Caco-2 (cell line): Measurements from ENCODE around the gene ANXA3. TPM values are rescaled to one million over a fixed set of nuclear protein-coding genes. Genes with fewer than 3 reads are reported as not detected.

Source experiments
- BruUV-seq: library from RNA; stranded (reverse); fragments of 400-500 nt; replicated peaks from 2 replicates; lab custom pipeline; 2021; lab: Mats Ljungman, UMichigan
- CTCF ChIA-PET: fragments of 300-600 bp; sonication (Branson Sonifier 250); formaldehyde crosslinking; loops from one replicate; lab custom pipeline; 2022; ENCODE audit warnings: antibody characterized with exemption; lab: Charles Lee
- POLR2A ChIA-PET: fragments of 300-600 bp; sonication (Branson Sonifier 250); formaldehyde crosslinking; loops from one replicate; lab custom pipeline; 2022; ENCODE audit warnings: antibody characterized with exemption; lab: Charles Lee
- DNase-seq, 2 experiments: peaks; one replicate each; pipeline versions ENCODE4 v3.0.0 to v3.0.0-alpha.2; 2020 to 2022
- H3K27me3 ChIP-seq: replicated peaks from 2 replicates; pipeline ENCODE4 v1.6.0; 2011; ENCODE audit warnings: low read length; ENCODE audit not compliant: control insufficient read depth, insufficient read depth
- H3K36me3 ChIP-seq: 2 replicates; pipeline ENCODE4 v1.5.1; 2011; ENCODE audit warnings: low read length; ENCODE audit not compliant: control insufficient read depth, insufficient read depth
- H3K4me1 ChIP-seq: fragments of 250-450 bp; sonication (Bioruptor Pico); 2 replicates; pipeline ENCODE4 v1.5.1; 2020; ENCODE audit warnings: mild to moderate bottlenecking
- H3K4me3 ChIP-seq: 2 replicates; pipeline ENCODE4 v1.5.1; 2011; ENCODE audit warnings: low read depth, mild to moderate bottlenecking, control low read depth, low read length
- H3K9me3 ChIP-seq: fragments of 250-450 bp; sonication (Bioruptor Pico); 2 replicates; pipeline ENCODE4 v1.5.1; 2020; ENCODE audit warnings: mild to moderate bottlenecking, moderate library complexity
- H3K27ac Mint-ChIP-seq: one replicate; pipeline ENCODE4 v1.8.0; 2022; ENCODE audit warnings: mixed read lengths; ENCODE audit not compliant: unreplicated experiment
- H3K27me3 Mint-ChIP-seq: one replicate; pipeline ENCODE4 v1.8.0; 2022; ENCODE audit warnings: mixed read lengths; ENCODE audit not compliant: insufficient read depth, unreplicated experiment
- H3K36me3 Mint-ChIP-seq: one replicate; pipeline ENCODE4 v1.8.0; 2022; ENCODE audit warnings: mild to moderate bottlenecking, mixed read lengths; ENCODE audit not compliant: insufficient read depth, unreplicated experiment
- H3K4me1 Mint-ChIP-seq: one replicate; pipeline ENCODE4 v1.8.0; 2022; ENCODE audit warnings: low read depth, mixed read lengths; ENCODE audit not compliant: unreplicated experiment
- H3K4me3 Mint-ChIP-seq: one replicate; pipeline ENCODE4 v1.8.0; 2022; ENCODE audit warnings: mild to moderate bottlenecking, moderate library complexity, mixed read lengths; ENCODE audit not compliant: unreplicated experiment
- H3K9me3 Mint-ChIP-seq: one replicate; pipeline ENCODE4 v1.8.0; 2022; ENCODE audit warnings: mixed read lengths; ENCODE audit not compliant: unreplicated experiment
- CTCF ChIP-seq, 2 experiments: fragments of 200-600 bp in 1 of 2; IDR thresholded peaks; 1 replicate in 1 of 2; 2 replicates in 1 of 2; pipeline versions ENCODE4 v1.5.1 to v1.8.0; 2011 to 2022; ENCODE audit warnings: antibody characterized with exemption in 1 of 2, control low read depth in 1 of 2, inconsistent platforms in 1 of 2, low read depth in 1 of 2, low read length in 1 of 2, mild to moderate bottlenecking in 1 of 2, moderate library complexity in 1 of 2; ENCODE audit not compliant: insufficient read depth in 1 of 2, severe bottlenecking in 1 of 2, unreplicated experiment in 1 of 2
- intact Hi-C: fragments of 100-400 bp; cut with micrococcal nuclease; formaldehyde crosslinking; loops from one replicate; pipeline ENCODE4 v1.10.0; 2022; ENCODE audit not compliant: unreplicated experiment
- total RNA-seq: library from RNA; stranded (reverse); gene quantifications from 2 replicates; pipeline ENCODE4 v1.2.3, GENCODE V29; 2022

ANXA3 gene
- total RNA-seq, 1 experiment from 2014 or later: 361 TPM

GRCh38 chr4:78613522-78614321, 62.2 kb downstream of the ANXA3 start:
- Histone ChIP-seq H3K27me3 (no peaks in the 10 kb centered on the region), H3K4me3 (no peak overlapping the region), H3K36me3 (no peaks in the 10 kb centered on the region), H3K9me3 (no peaks in the 10 kb centered on the region), H3K4me1 (peaks cover 4% of the 10 kb centered on the region)
- no TSS peak for BruUV-seq
- ChIA-PET CTCF (no interaction called here), POLR2A (interaction anchor here (0.5 kb wide), 1 partner anchor 163 kb away, joined by 5 read pairs; the partner anchor contains the start of gene BMP2K)
- Mint-ChIP-seq H3K27me3 (no peaks in the 10 kb centered on the region), H3K27ac (peak overlapping the region; percentile 68), H3K4me3 (no peak overlapping the region), H3K4me1 (peaks cover 30% of the 10 kb centered on the region), H3K36me3 (peaks cover 58% of the 10 kb centered on the region), H3K9me3 (no peaks in the 10 kb centered on the region)
- intact Hi-C loops: loop anchor here (2.0 to 5.0 kb wide), 3 partner anchors 17 to 309 kb away; partner anchors contain the start of gene BMP2K
- DNase-seq: no peak
- TF ChIP-seq CTCF (IDR thresholded peaks at IDR 0.05; ENCODE audit: insufficient read depth in 1 of 2, low read depth in 1 of 2, low read length in 1 of 2, severe bottlenecking in 1 of 2, unreplicated experiment in 1 of 2): no peak

GRCh38 chr4:78616046-78616498, 64.5 kb downstream of the ANXA3 start:
- Histone ChIP-seq H3K4me1 (peaks cover 4% of the 10 kb centered on the region), H3K27me3 (no peaks in the 10 kb centered on the region), H3K4me3 (no peak overlapping the region), H3K36me3 (no peaks in the 10 kb centered on the region), H3K9me3 (no peaks in the 10 kb centered on the region)
- Mint-ChIP-seq H3K36me3 (peaks cover 47% of the 10 kb centered on the region), H3K9me3 (no peaks in the 10 kb centered on the region), H3K4me1 (peaks cover 34% of the 10 kb centered on the region), H3K27me3 (no peaks in the 10 kb centered on the region), H3K27ac (no peak overlapping the region), H3K4me3 (no peak overlapping the region)
- TF ChIP-seq CTCF (IDR thresholded peaks at IDR 0.05; ENCODE audit: insufficient read depth in 1 of 2, low read depth in 1 of 2, low read length in 1 of 2, severe bottlenecking in 1 of 2, unreplicated experiment in 1 of 2): no peak
- no peak for DNase-seq
- ChIA-PET POLR2A (interaction anchor here (0.5 kb wide), 1 partner anchor 160 kb away, joined by 4 read pairs; the partner anchor contains the start of gene BMP2K), CTCF (interaction anchor here (0.7 to 1.2 kb wide), 2 partner anchors 20 to 160 kb away, joined by 3 to 4 read pairs; partner anchors contain the start of gene BMP2K)
- no TSS peak for BruUV-seq
- intact Hi-C loops: no loop called here

GRCh38 chr4:78618436-78618835, 66.9 kb downstream of the ANXA3 start:
- CTCF ChIA-PET: no interaction called here

More at GRCh38 chr4:78618436-78618835, 66.9 kb downstream of the ANXA3 start:
- Histone ChIP-seq H3K4me3 (no peak overlapping the region), H3K9me3 (no peaks in the 10 kb centered on the region), H3K27me3 (no peaks in the 10 kb centered on the region), H3K4me1 (peaks cover 15% of the 10 kb centered on the region), H3K36me3 (no peaks in the 10 kb centered on the region)
- no peak for TF ChIP-seq CTCF (IDR thresholded peaks at IDR 0.05; ENCODE audit: insufficient read depth in 1 of 2, low read depth in 1 of 2, low read length in 1 of 2, severe bottlenecking in 1 of 2, unreplicated experiment in 1 of 2)
- H3K27ac Mint-ChIP-seq: no peak overlapping the region
- intact Hi-C loops: no loop called here
- no TSS peak for BruUV-seq
- peaks cover 39% of the 10 kb centered on the region for H3K36me3 Mint-ChIP-seq
- H3K9me3 Mint-ChIP-seq: no peaks in the 10 kb centered on the region
- DNase-seq: no peak
- H3K4me3 Mint-ChIP-seq: no peak overlapping the region
- H3K4me1 Mint-ChIP-seq: peaks cover 52% of the 10 kb centered on the region
- no peaks in the 10 kb centered on the region for H3K27me3 Mint-ChIP-seq
- POLR2A ChIA-PET: interaction anchor here (0.6 kb wide), 1 partner anchor 158 kb away, joined by 5 read pairs; the partner anchor contains the start of gene BMP2K
